H9 (cell line): Measurements from ENCODE around the gene TMEM267. TPM values are rescaled to one million over a fixed set of nuclear protein-coding genes. Genes with fewer than 3 reads are reported as not detected.

ENCODE experiments used
- DNase-seq: peaks from one replicate; pipeline ENCODE4 v3.0.0-alpha.2; 2017
- H2AFZ ChIP-seq: one replicate; pipeline ENCODE4 v1.6.1; 2013; ENCODE audit warnings: mild to moderate bottlenecking, low read length, control low read depth, moderate library complexity
- H2AK5ac ChIP-seq: 2 replicates; pipeline ENCODE4 v1.6.1; 2013; ENCODE audit warnings: low read length, control low read depth, mixed read lengths; ENCODE audit not compliant: insufficient read length
- H2BK120ac ChIP-seq: one replicate; pipeline ENCODE4 v1.6.1; 2013; ENCODE audit warnings: low read depth, mild to moderate bottlenecking, low read length, control low read depth, inconsistent platforms; ENCODE audit not compliant: poor library complexity, severe bottlenecking
- H2BK12ac ChIP-seq: 2 replicates; pipeline ENCODE4 v1.6.1; 2013; ENCODE audit warnings: low read length, control low read depth, mixed read lengths, low read depth; ENCODE audit not compliant: insufficient read length
- H2BK15ac ChIP-seq: 2 replicates; pipeline ENCODE4 v1.6.1; 2013; ENCODE audit warnings: low read depth, low read length, control low read depth
- H2BK20ac ChIP-seq: one replicate; pipeline ENCODE4 v1.6.1; 2013; ENCODE audit warnings: low read depth, mild to moderate bottlenecking, low read length, control low read depth, inconsistent platforms; ENCODE audit not compliant: poor library complexity, severe bottlenecking
- H2BK5ac ChIP-seq: 2 replicates; pipeline ENCODE4 v1.6.1; 2013; ENCODE audit warnings: low read length, control low read depth, mixed read lengths; ENCODE audit not compliant: insufficient read length
- H3K14ac ChIP-seq: 2 replicates; pipeline ENCODE4 v1.6.1; 2013; ENCODE audit warnings: low read length, control low read depth; ENCODE audit not compliant: insufficient read depth
- H3K18ac ChIP-seq: 2 replicates; pipeline ENCODE4 v1.6.1; 2013; ENCODE audit warnings: low read depth, mild to moderate bottlenecking, mixed read lengths, low read length, control low read depth; ENCODE audit not compliant: insufficient read length
- H3K23ac ChIP-seq: 2 replicates; pipeline ENCODE4 v1.6.1; 2013; ENCODE audit warnings: low read length, control low read depth, mixed read lengths, low read depth; ENCODE audit not compliant: insufficient read length
- H3K23me2 ChIP-seq: 2 replicates; pipeline ENCODE4 v1.6.1; 2013; ENCODE audit warnings: low read depth, mild to moderate bottlenecking, mixed read lengths, low read length, control low read depth; ENCODE audit not compliant: insufficient read length, poor library complexity, severe bottlenecking
- H3K27ac ChIP-seq: 2 replicates; pipeline ENCODE4 v1.5.1; 2013; ENCODE audit warnings: low read length, control low read depth, mixed read lengths, low read depth; ENCODE audit not compliant: insufficient read length
- H3K27me3 ChIP-seq: 2 replicates; pipeline ENCODE4 v1.6.1; 2013; ENCODE audit warnings: low read length, control low read depth, inconsistent platforms; ENCODE audit not compliant: insufficient read depth
- H3K4ac ChIP-seq: 2 replicates; pipeline ENCODE4 v1.6.1; 2013; ENCODE audit warnings: low read depth, mild to moderate bottlenecking, control low read depth, inconsistent platforms, low read length, moderate library complexity
- H3K4me1 ChIP-seq: 2 replicates; pipeline ENCODE4 v1.6.1; 2013; ENCODE audit warnings: low read length, control low read depth, inconsistent platforms; ENCODE audit not compliant: insufficient read depth
- H3K4me2 ChIP-seq: 2 replicates; pipeline ENCODE4 v1.6.1; 2013; ENCODE audit warnings: low read length, control low read depth, mixed read lengths; ENCODE audit not compliant: insufficient read length, insufficient read depth
- H3K56ac ChIP-seq: 2 replicates; pipeline ENCODE4 v1.6.1; 2013; ENCODE audit warnings: low read depth, mild to moderate bottlenecking, mixed read lengths, low read length, control low read depth; ENCODE audit not compliant: insufficient read length
- H3K79me1 ChIP-seq: 2 replicates; pipeline ENCODE4 v1.6.1; 2013; ENCODE audit warnings: low read depth, mild to moderate bottlenecking, moderate library complexity, low read length, control low read depth, inconsistent platforms; ENCODE audit not compliant: insufficient read depth, poor library complexity, severe bottlenecking
- H3K79me2 ChIP-seq: 2 replicates; pipeline ENCODE4 v1.6.1; 2013; ENCODE audit warnings: low read length, control low read depth, inconsistent platforms; ENCODE audit not compliant: insufficient read depth
- H3K9ac ChIP-seq: 2 replicates; pipeline ENCODE4 v1.6.1; 2013; ENCODE audit warnings: low read length, control low read depth, mixed read lengths; ENCODE audit not compliant: insufficient read length; ENCODE audit errors: extremely low read depth
- H3K9me3 ChIP-seq: one replicate; pipeline ENCODE4 v1.6.1; 2013; ENCODE audit warnings: low read depth, low read length, inconsistent platforms; ENCODE audit not compliant: control insufficient read depth
- H3T11ph ChIP-seq: one replicate; pipeline ENCODE4 v1.6.1; 2013; ENCODE audit warnings: mild to moderate bottlenecking, low read length, control low read depth, inconsistent platforms
- H4K20me1 ChIP-seq: one replicate; pipeline ENCODE4 v1.6.1; 2013; ENCODE audit not compliant: control insufficient read depth, insufficient read length, insufficient read depth
- H4K5ac ChIP-seq: 2 replicates; pipeline ENCODE4 v1.6.1; 2013; ENCODE audit warnings: low read depth, mild to moderate bottlenecking, mixed read lengths, low read length, control low read depth; ENCODE audit not compliant: insufficient read length
- H4K8ac ChIP-seq: replicated peaks from 2 replicates; pipeline ENCODE4 v1.6.1; 2013; ENCODE audit warnings: low read length, control low read depth, mixed read lengths, low read depth; ENCODE audit not compliant: insufficient read length
- H4K91ac ChIP-seq: 2 replicates; pipeline ENCODE4 v1.6.1; 2013; ENCODE audit warnings: low read depth, mild to moderate bottlenecking, moderate library complexity, mixed read lengths, low read length, control low read depth; ENCODE audit not compliant: insufficient read length
- H3K27ac Mint-ChIP-seq, 3 experiments: 2 replicates in 2 of 3; 3 replicates in 1 of 3; pipeline ENCODE4 v1.8.0; 2020 to 2021; ENCODE audit warnings: mixed read lengths in 3 of 3, mild to moderate bottlenecking in 1 of 3, moderate library complexity in 1 of 3
- H3K27me3 Mint-ChIP-seq: 2 replicates; pipeline ENCODE4 v1.8.0; 2021; ENCODE audit warnings: low read depth, mild to moderate bottlenecking, moderate library complexity, mixed read lengths
- H3K36me3 Mint-ChIP-seq, 3 experiments: 2 replicates in 2 of 3; 3 replicates in 1 of 3; pipeline ENCODE4 v1.8.0; 2020 to 2021; ENCODE audit warnings: low read depth in 3 of 3, mixed read lengths in 3 of 3; ENCODE audit not compliant: insufficient read depth in 1 of 3
- H3K4me1 Mint-ChIP-seq, 2 experiments: 2 replicates each; pipeline ENCODE4 v1.8.0; 2020; ENCODE audit warnings: mixed read lengths in 2 of 2
- H3K4me3 Mint-ChIP-seq, 2 experiments: 2 replicates in 1 of 2; 3 replicates in 1 of 2; pipeline ENCODE4 v1.8.0; 2020 to 2021; ENCODE audit warnings: mild to moderate bottlenecking in 2 of 2, mixed read lengths in 2 of 2, moderate library complexity in 1 of 2
- H3K9me3 Mint-ChIP-seq, 2 experiments: 2 replicates in 1 of 2; 3 replicates in 1 of 2; pipeline ENCODE4 v1.8.0; 2020; ENCODE audit warnings: mild to moderate bottlenecking in 2 of 2, mixed read lengths in 2 of 2, moderate library complexity in 1 of 2
- whole genome bisulfite sequencing: extraction: QIAGEN DNeasy Blood & Tissue Kit; methylation state at CpG from one replicate; pipeline ENCODE4 v1.1.7; 2013; ENCODE audit warnings: missing lambda C conversion rate, low lambda C conversion rate, mixed read lengths; ENCODE audit not compliant: insufficient read length; ENCODE audit errors: extremely low coverage; 5-methylcytosine and 5-hydroxymethylcytosine counted together
- total RNA-seq: library from RNA; stranded (reverse); gene quantifications from 2 replicates; pipeline ENCODE4 v1.2.1, GENCODE V29; 2021
- TF ChIP-seq, protein P1 (sequence below): fragments of 200-600 bp; sonication (generic); conservative IDR thresholded peaks from 3 replicates; pipeline ENCODE4 v1.8.0; 2021; ENCODE audit warnings: antibody characterized with exemption, mild to moderate bottlenecking

The TMEM267 gene
- total RNA-seq, 1 experiment from 2014 or later, result 5.1 TPM

DNA sequence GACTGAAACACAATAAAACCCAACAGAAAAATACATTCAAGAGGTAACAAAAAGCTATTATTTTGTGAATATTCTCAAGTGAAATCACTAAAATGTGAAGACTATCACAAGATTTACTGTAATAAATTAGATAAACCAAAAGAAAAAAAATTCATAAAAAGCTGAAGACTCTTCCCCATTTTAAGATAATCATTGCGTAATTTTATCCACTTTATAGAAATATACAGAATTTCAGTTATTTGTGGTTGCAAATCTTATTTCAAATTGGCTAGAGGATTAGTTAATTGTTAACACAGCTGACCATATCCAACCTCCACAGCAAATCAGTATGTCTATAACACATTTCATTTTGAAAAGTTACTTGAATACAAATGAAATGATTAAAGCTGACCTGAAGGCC lies 7.7 kb upstream of the TMEM267 start:
- TF ChIP-seq, protein P1, sequence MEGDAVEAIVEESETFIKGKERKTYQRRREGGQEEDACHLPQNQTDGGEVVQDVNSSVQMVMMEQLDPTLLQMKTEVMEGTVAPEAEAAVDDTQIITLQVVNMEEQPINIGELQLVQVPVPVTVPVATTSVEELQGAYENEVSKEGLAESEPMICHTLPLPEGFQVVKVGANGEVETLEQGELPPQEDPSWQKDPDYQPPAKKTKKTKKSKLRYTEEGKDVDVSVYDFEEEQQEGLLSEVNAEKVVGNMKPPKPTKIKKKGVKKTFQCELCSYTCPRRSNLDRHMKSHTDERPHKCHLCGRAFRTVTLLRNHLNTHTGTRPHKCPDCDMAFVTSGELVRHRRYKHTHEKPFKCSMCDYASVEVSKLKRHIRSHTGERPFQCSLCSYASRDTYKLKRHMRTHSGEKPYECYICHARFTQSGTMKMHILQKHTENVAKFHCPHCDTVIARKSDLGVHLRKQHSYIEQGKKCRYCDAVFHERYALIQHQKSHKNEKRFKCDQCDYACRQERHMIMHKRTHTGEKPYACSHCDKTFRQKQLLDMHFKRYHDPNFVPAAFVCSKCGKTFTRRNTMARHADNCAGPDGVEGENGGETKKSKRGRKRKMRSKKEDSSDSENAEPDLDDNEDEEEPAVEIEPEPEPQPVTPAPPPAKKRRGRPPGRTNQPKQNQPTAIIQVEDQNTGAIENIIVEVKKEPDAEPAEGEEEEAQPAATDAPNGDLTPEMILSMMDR, result no peak
- no peak overlapping the region for H2BK120ac ChIP-seq
- H2AK5ac ChIP-seq, result no peak overlapping the region
- Mint-ChIP-seq H3K36me3 (peaks cover 0 to 23% (median 7%) of the 10 kb centered on the region in 3 experiments), H3K9me3 (no peaks in the 10 kb centered on the region), H3K27ac (no peak overlapping the region), H3K27me3 (no peaks in the 10 kb centered on the region), H3K4me3 (no peak overlapping the region), H3K4me1 (no peaks in the 10 kb centered on the region)
- H4K8ac ChIP-seq, result no peak overlapping the region
- H3K14ac ChIP-seq, result no peak overlapping the region
- no peak overlapping the region for H2BK12ac ChIP-seq
- H3K56ac ChIP-seq, result no peak overlapping the region
- WGBS, result no CpG with 5 or more reads among the region's 1 CpG
- no peak overlapping the region for H2BK20ac ChIP-seq
- no peaks in the 10 kb centered on the region for H3K9me3 ChIP-seq
- no peaks in the 10 kb centered on the region for H3K4me1 ChIP-seq
- no peak overlapping the region for H3K18ac ChIP-seq
- no peak overlapping the region for H3K27ac ChIP-seq
- DNase-seq, result no peak
- no peaks in the 10 kb centered on the region for H3K27me3 ChIP-seq
- H4K5ac ChIP-seq, result no peak overlapping the region
- no peaks in the 10 kb centered on the region for H3K79me2 ChIP-seq
- no peak overlapping the region for H2AFZ ChIP-seq
- H3K9ac ChIP-seq, result no peak overlapping the region
- H3K23me2 ChIP-seq, result no peaks in the 10 kb centered on the region
- no peak overlapping the region for H2BK15ac ChIP-seq
- H3K4me2 ChIP-seq, result no peak overlapping the region
- no peak overlapping the region for H3K4ac ChIP-seq
- no peak overlapping the region for H3T11ph ChIP-seq
- no peak overlapping the region for H4K91ac ChIP-seq
- H3K23ac ChIP-seq, result no peak overlapping the region
- no peak overlapping the region for H2BK5ac ChIP-seq
- H3K79me1 ChIP-seq, result no peaks in the 10 kb centered on the region
- H4K20me1 ChIP-seq, result no peaks in the 10 kb centered on the region
